ENCODE results near the gene NAP1L4.
A peak's percentile ranks its signal among the peaks of the same experiment; 100 is the strongest.

The NAP1L4 gene

GRCh38 chr11:2931771-2932738 lies 60.1 kb downstream of the NAP1L4 start:
- DNase-seq (ENCODE audit: low read depth), result no peak
- H3K27me3 ChIP-seq (replicated peaks; ENCODE audit: control insufficient read depth, insufficient read depth, low read length), result no peaks in the 10 kb centered on the region

GRCh38 chr11:2931420-2931746 lies 60.7 kb downstream of the NAP1L4 start:
- no peaks in the 10 kb centered on the region for H3K36me3 ChIP-seq (ENCODE audit: control insufficient read depth, insufficient read depth, low read length, severe bottlenecking)
- DNase-seq (ENCODE audit: low read depth), result no peak
- H3K9me3 ChIP-seq (ENCODE audit: control insufficient read depth, low read length), result no peaks in the 10 kb centered on the region
- no peaks in the 10 kb centered on the region for H3K27me3 ChIP-seq (replicated peaks; ENCODE audit: control insufficient read depth, insufficient read depth, low read length)
- H3K9ac ChIP-seq (ENCODE audit: low read length), result no peak overlapping the region
- peaks cover 14% of the 10 kb centered on the region for H3K4me1 ChIP-seq (ENCODE audit: control insufficient read depth, insufficient read depth, low read length)
- H3K4me3 ChIP-seq (ENCODE audit: low read length), result no peak overlapping the region

More at GRCh38 chr11:2931771-2932738, 60.1 kb downstream of the NAP1L4 start:
- no peaks in the 10 kb centered on the region for H3K9me3 ChIP-seq (ENCODE audit: control insufficient read depth, low read length)
- no peak overlapping the region for H3K9ac ChIP-seq (ENCODE audit: low read length)
- peaks cover 14% of the 10 kb centered on the region for H3K4me1 ChIP-seq (ENCODE audit: control insufficient read depth, insufficient read depth, low read length)
- H3K4me3 ChIP-seq (ENCODE audit: low read length), result no peak overlapping the region
- no peaks in the 10 kb centered on the region for H3K36me3 ChIP-seq (ENCODE audit: control insufficient read depth, insufficient read depth, low read length, severe bottlenecking)

- Histone ChIP-seq H3K27me3 (replicated peaks; ENCODE audit: control insufficient read depth, insufficient read depth, low read length) (no peaks in the 10 kb centered on the region), H3K4me3 (ENCODE audit: low read length) (peak overlapping the region; percentile 77), H3K9me3 (ENCODE audit: control insufficient read depth, low read length) (no peaks in the 10 kb centered on the region), H3K9ac (ENCODE audit: low read length) (peak overlapping the region; percentile 78), H3K4me1 (ENCODE audit: control insufficient read depth, insufficient read depth, low read length) (peaks cover 14% of the 10 kb centered on the region), H3K36me3 (ENCODE audit: control insufficient read depth, insufficient read depth, low read length, severe bottlenecking) (no peaks in the 10 kb centered on the region)
- DNase-seq (ENCODE audit: low read depth), result no peak
These were observed 61.3 kb downstream of the NAP1L4 start for GRCh38 chr11:2930704-2931419.

GRCh38 chr11:2929950-2930703 lies 62.0 kb downstream of the NAP1L4 start:
- H3K4me1 ChIP-seq (ENCODE audit: control insufficient read depth, insufficient read depth, low read length), result peaks cover 14% of the 10 kb centered on the region
- peak overlapping the region; percentile 78 for H3K9ac ChIP-seq (ENCODE audit: low read length)
- no peaks in the 10 kb centered on the region for H3K9me3 ChIP-seq (ENCODE audit: control insufficient read depth, low read length)
- peak overlapping the region; percentile 77 for H3K4me3 ChIP-seq (ENCODE audit: low read length)
- DNase-seq (ENCODE audit: low read depth), result peak; percentile 63
- H3K27me3 ChIP-seq (replicated peaks; ENCODE audit: control insufficient read depth, insufficient read depth, low read length), result no peaks in the 10 kb centered on the region
- no peaks in the 10 kb centered on the region for H3K36me3 ChIP-seq (ENCODE audit: control insufficient read depth, insufficient read depth, low read length, severe bottlenecking)

- peak overlapping the region; percentile 78 for H3K9ac ChIP-seq (ENCODE audit: low read length)
- H3K4me3 ChIP-seq (ENCODE audit: low read length), result peak overlapping the region; percentile 77
- no peaks in the 10 kb centered on the region for H3K9me3 ChIP-seq (ENCODE audit: control insufficient read depth, low read length)
- peaks cover 20% of the 10 kb centered on the region for H3K4me1 ChIP-seq (ENCODE audit: control insufficient read depth, insufficient read depth, low read length)
- H3K36me3 ChIP-seq (ENCODE audit: control insufficient read depth, insufficient read depth, low read length, severe bottlenecking), result no peaks in the 10 kb centered on the region
- peak; percentile 90 for DNase-seq (ENCODE audit: low read depth)
- H3K27me3 ChIP-seq (replicated peaks; ENCODE audit: control insufficient read depth, insufficient read depth, low read length), result no peaks in the 10 kb centered on the region
These were observed 62.6 kb downstream of the NAP1L4 start for GRCh38 chr11:2929531-2929949.

- DNase-seq (ENCODE audit: low read depth), result peak; percentile 72
- peak within 1 kb of the TSS; percentile 79 for H3K9ac ChIP-seq (ENCODE audit: low read length)
- H3K9me3 ChIP-seq (ENCODE audit: control insufficient read depth, low read length), result no peaks in the 10 kb centered on the region
- H3K4me3 ChIP-seq (ENCODE audit: low read length), result peak within 1 kb of the TSS; percentile 81
- no peaks in the 10 kb centered on the region for H3K27me3 ChIP-seq (replicated peaks; ENCODE audit: control insufficient read depth, insufficient read depth, low read length)
- H3K4me1 ChIP-seq (ENCODE audit: control insufficient read depth, insufficient read depth, low read length), result peaks cover 20% of the 10 kb centered on the region
- H3K36me3 ChIP-seq (ENCODE audit: control insufficient read depth, insufficient read depth, low read length, severe bottlenecking), result no peaks in the 10 kb centered on the region
These were observed 63.3 kb downstream of the NAP1L4 start, which contains the start of gene PHLDA2 for GRCh38 chr11:2928605-2929530. PHLDA2 (minus strand) TSS chr11:2929420; CDS start chr11:2929364, 56 bp downstream.

GRCh38 chr11:2927851-2928604 lies 64.1 kb downstream of the NAP1L4 start:
- peak; percentile 49 for DNase-seq (ENCODE audit: low read depth)
- H3K36me3 ChIP-seq (ENCODE audit: control insufficient read depth, insufficient read depth, low read length, severe bottlenecking), result no peaks in the 10 kb centered on the region
- peak overlapping the region; percentile 81 for H3K4me3 ChIP-seq (ENCODE audit: low read length)
- H3K9me3 ChIP-seq (ENCODE audit: control insufficient read depth, low read length), result no peaks in the 10 kb centered on the region
- H3K9ac ChIP-seq (ENCODE audit: low read length), result peak overlapping the region; percentile 79
- H3K4me1 ChIP-seq (ENCODE audit: control insufficient read depth, insufficient read depth, low read length), result peaks cover 20% of the 10 kb centered on the region
- H3K27me3 ChIP-seq (replicated peaks; ENCODE audit: control insufficient read depth, insufficient read depth, low read length), result no peaks in the 10 kb centered on the region

GRCh38 chr11:2927121-2927800 lies 64.9 kb downstream of the NAP1L4 start:
- Histone ChIP-seq H3K27me3 (replicated peaks; ENCODE audit: control insufficient read depth, insufficient read depth, low read length) (no peaks in the 10 kb centered on the region), H3K9me3 (ENCODE audit: control insufficient read depth, low read length) (no peaks in the 10 kb centered on the region), H3K36me3 (ENCODE audit: control insufficient read depth, insufficient read depth, low read length, severe bottlenecking) (no peaks in the 10 kb centered on the region), H3K4me3 (ENCODE audit: low read length) (no peak overlapping the region), H3K4me1 (ENCODE audit: control insufficient read depth, insufficient read depth, low read length) (peaks cover 20% of the 10 kb centered on the region), H3K9ac (ENCODE audit: low read length) (no peak overlapping the region)
- no peak for DNase-seq (ENCODE audit: low read depth)

GRCh38 chr11:2926611-2927051 lies 65.5 kb downstream of the NAP1L4 start:
- H3K36me3 ChIP-seq (ENCODE audit: control insufficient read depth, insufficient read depth, low read length, severe bottlenecking), result no peaks in the 10 kb centered on the region
- no peak for DNase-seq (ENCODE audit: low read depth)
- no peaks in the 10 kb centered on the region for H3K27me3 ChIP-seq (replicated peaks; ENCODE audit: control insufficient read depth, insufficient read depth, low read length)
- no peak overlapping the region for H3K4me3 ChIP-seq (ENCODE audit: low read length)
- no peaks in the 10 kb centered on the region for H3K9me3 ChIP-seq (ENCODE audit: control insufficient read depth, low read length)
- peaks cover 20% of the 10 kb centered on the region for H3K4me1 ChIP-seq (ENCODE audit: control insufficient read depth, insufficient read depth, low read length)
- no peak overlapping the region for H3K9ac ChIP-seq (ENCODE audit: low read length)
